ENCODE data around the gene ALOX15B. TPM values are rescaled to one million over a fixed set of nuclear protein-coding genes. Genes with fewer than 3 reads are reported as not detected.
A peak's percentile ranks its signal among the peaks of the same experiment; 100 is the strongest.

ALOX15B gene
- 5.7 and 6.7 TPM in 2 replicates for total RNA-seq
- polyA plus RNA-seq: 26.0 and 26.1 TPM in 2 replicates

GRCh38 chr17:8038954-8039610 lies at the start of gene ALOX15B:
TSS of gene ALOX15B (plus strand) at chr17:8039059. CDS start at chr17:8039156, 97 bp downstream.
- Histone ChIP-seq H3K4me3 (no peak within 1 kb of the TSS), H3K36me3 (replicated peaks; ENCODE audit: insufficient read depth, low read depth) (no peaks in the 10 kb centered on the region), H3K4me1 (ENCODE audit: insufficient read depth) (peaks cover 17% of the 10 kb centered on the region), H2AFZ (no peak within 1 kb of the TSS), H4K20me1 (ENCODE audit: insufficient read depth, poor library complexity, severe bottlenecking) (no peaks in the 10 kb centered on the region), H3K9me2 (replicated peaks; ENCODE audit: insufficient read depth) (no peaks in the 10 kb centered on the region), H3K27ac (no peak within 1 kb of the TSS), H3K79me2 (no peaks in the 10 kb centered on the region), H3K4me2 (peak within 1 kb of the TSS; percentile 76), H3K27me3 (no peaks in the 10 kb centered on the region), H3K9me3 (ENCODE audit: low read depth) (no peaks in the 10 kb centered on the region)
- peak; percentile 48 for DNase-seq (ENCODE audit: low spot score)
- 56% methylated on average over 28 of the region's 37 CpGs for WGBS (ENCODE audit: low lambda C conversion rate, missing lambda C conversion rate)
- TF ChIP-seq EZH2 (IDR thresholded peaks at IDR 0.05; ENCODE audit: borderline replicate concordance): no peak
- no peak for TF ChIP-seq CTCF (IDR thresholded peaks at IDR 0.05; ENCODE audit: poor library complexity)
- no peak for TF ChIP-seq EZH2phosphoT487 (IDR thresholded peaks at IDR 0.05; ENCODE audit: low read depth, severe bottlenecking, unreplicated experiment)

GRCh38 chr17:7989781-7990655 lies 48.8 kb upstream of the ALOX15B start:
- Histone ChIP-seq H3K4me1 (ENCODE audit: insufficient read depth) (peaks cover 4% of the 10 kb centered on the region), H3K27ac (peak overlapping the region; percentile 37), H3K4me2 (peak overlapping the region; percentile 91), H3K27me3 (no peaks in the 10 kb centered on the region), H3K9me2 (replicated peaks; ENCODE audit: insufficient read depth) (no peaks in the 10 kb centered on the region), H2AFZ (peak overlapping the region; percentile 66), H3K79me2 (no peaks in the 10 kb centered on the region), H3K4me3 (peak overlapping the region; percentile 66), H4K20me1 (ENCODE audit: insufficient read depth, poor library complexity, severe bottlenecking) (no peaks in the 10 kb centered on the region), H3K9me3 (ENCODE audit: low read depth) (no peaks in the 10 kb centered on the region), H3K36me3 (replicated peaks; ENCODE audit: insufficient read depth, low read depth) (no peaks in the 10 kb centered on the region)
- WGBS (ENCODE audit: low lambda C conversion rate, missing lambda C conversion rate): 7% methylated on average over 57 of the region's 59 CpGs
- TF ChIP-seq EZH2 (IDR thresholded peaks at IDR 0.05; ENCODE audit: borderline replicate concordance) (no peak), CTCF (IDR thresholded peaks at IDR 0.05; ENCODE audit: poor library complexity) (peak; percentile 97)
- peak; percentile 88 for DNase-seq (ENCODE audit: low spot score)

GRCh38 chr17:7992516-7992915 lies 46.3 kb upstream of the ALOX15B start:
- Histone ChIP-seq H2AFZ (no peak overlapping the region), H3K4me1 (ENCODE audit: insufficient read depth) (peaks cover 4% of the 10 kb centered on the region), H3K4me2 (no peak overlapping the region), H3K9me3 (ENCODE audit: low read depth) (no peaks in the 10 kb centered on the region), H3K4me3 (no peak overlapping the region), H3K27me3 (no peaks in the 10 kb centered on the region), H3K79me2 (no peaks in the 10 kb centered on the region), H3K27ac (no peak overlapping the region), H3K9me2 (replicated peaks; ENCODE audit: insufficient read depth) (no peaks in the 10 kb centered on the region), H4K20me1 (ENCODE audit: insufficient read depth, poor library complexity, severe bottlenecking) (no peaks in the 10 kb centered on the region), H3K36me3 (replicated peaks; ENCODE audit: insufficient read depth, low read depth) (no peaks in the 10 kb centered on the region)
- WGBS (ENCODE audit: low lambda C conversion rate, missing lambda C conversion rate): 86% methylated on average over 2 of the region's 2 CpGs
- DNase-seq (ENCODE audit: low spot score): no peak
- TF ChIP-seq CTCF (IDR thresholded peaks at IDR 0.05; ENCODE audit: poor library complexity) (no peak), EZH2 (IDR thresholded peaks at IDR 0.05; ENCODE audit: borderline replicate concordance) (no peak), EZH2phosphoT487 (IDR thresholded peaks at IDR 0.05; ENCODE audit: low read depth, severe bottlenecking, unreplicated experiment) (no peak)

All from hepatocyte (in vitro differentiated cells).